ENCODE measurements around the gene HYAL2.

- TF ChIP-seq POLR2A (IDR thresholded peaks at IDR 0.05; ENCODE audit: control extremely low read depth in 1 of 2, low read depth in 2 of 2, low read length in 2 of 2) (no peak), EZH2 (IDR thresholded peaks at IDR 0.05; ENCODE audit: low read depth, low read length, severe bottlenecking) (no peak), CTCF (IDR thresholded peaks at IDR 0.05; ENCODE audit: control extremely low read depth in 1 of 3, insufficient read depth in 1 of 3, low read depth in 1 of 3, low read length in 3 of 3) (no peak), CREB1 (IDR thresholded peaks at IDR 0.05) (no peak), EP300 (IDR thresholded peaks at IDR 0.05; ENCODE audit: borderline replicate concordance in 1 of 2, low read depth in 2 of 2, low read length in 2 of 2) (no peak), CBX8 (IDR thresholded peaks at IDR 0.05; ENCODE audit: borderline replicate concordance, low read depth, low read length) (no peak), SUZ12 (IDR thresholded peaks at IDR 0.05; ENCODE audit: low read length) (no peak), TCF12 (IDR thresholded peaks at IDR 0.05; ENCODE audit: low read depth, low read length) (no peak), CHD2 (IDR thresholded peaks at IDR 0.05; ENCODE audit: low read length) (no peak), TAF1 (IDR thresholded peaks at IDR 0.05; ENCODE audit: low read depth, low read length) (no peak), ATF3 (IDR thresholded peaks at IDR 0.05; ENCODE audit: insufficient read depth, low read depth, low read length) (no peak), TEAD4 (IDR thresholded peaks at IDR 0.05; ENCODE audit: low read depth, low read length) (no peak), NANOG (IDR thresholded peaks at IDR 0.05; ENCODE audit: insufficient read depth, low read depth, low read length, poor library complexity, severe bottlenecking) (no peak), SIX5 (IDR thresholded peaks at IDR 0.05; ENCODE audit: low read depth, low read length) (no peak)
Measured at GRCh38 chr3:50339485-50340146, 17.1 kb upstream of the HYAL2 start.
